GM12874 (cell line): ENCODE data around the gene ELFN1.

Source experiments
- TF ChIP-seq, protein P1 (sequence below): IDR thresholded peaks from 2 replicates; pipeline ENCODE4 v1.5.1; 2011; ENCODE audit warnings: low read depth, mild to moderate bottlenecking, control low read depth, low read length, moderate library complexity; ENCODE audit not compliant: insufficient read depth

The ELFN1 gene

DNA sequence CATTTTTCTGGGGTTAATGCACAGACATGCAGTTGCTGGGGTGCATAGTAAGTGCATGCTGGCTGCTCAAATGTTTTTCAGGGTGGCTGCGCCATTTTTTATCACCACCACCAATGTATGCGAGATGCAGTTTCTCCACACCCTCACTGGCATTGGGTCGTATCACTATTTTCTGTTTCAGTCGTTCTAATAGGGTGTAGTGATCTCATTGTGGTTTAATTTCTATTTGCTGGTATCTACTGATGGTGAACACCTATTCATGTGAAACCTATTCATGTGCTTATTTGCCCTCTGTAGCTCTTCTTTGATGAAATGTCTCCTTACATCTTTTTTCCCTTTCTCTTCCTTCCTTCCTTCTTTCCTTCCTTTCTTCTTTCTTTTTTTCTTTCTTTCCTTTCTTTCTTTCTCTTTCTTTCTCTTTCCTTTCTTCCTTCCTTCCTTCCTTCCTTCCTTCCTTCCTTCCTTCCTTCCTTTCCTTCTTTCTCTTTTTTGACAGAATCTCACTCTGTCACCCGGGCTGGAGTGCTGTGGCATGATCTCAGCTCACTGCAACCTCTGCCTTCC is 84.3 kb downstream of the ELFN1 start:
- TF ChIP-seq, protein P1, sequence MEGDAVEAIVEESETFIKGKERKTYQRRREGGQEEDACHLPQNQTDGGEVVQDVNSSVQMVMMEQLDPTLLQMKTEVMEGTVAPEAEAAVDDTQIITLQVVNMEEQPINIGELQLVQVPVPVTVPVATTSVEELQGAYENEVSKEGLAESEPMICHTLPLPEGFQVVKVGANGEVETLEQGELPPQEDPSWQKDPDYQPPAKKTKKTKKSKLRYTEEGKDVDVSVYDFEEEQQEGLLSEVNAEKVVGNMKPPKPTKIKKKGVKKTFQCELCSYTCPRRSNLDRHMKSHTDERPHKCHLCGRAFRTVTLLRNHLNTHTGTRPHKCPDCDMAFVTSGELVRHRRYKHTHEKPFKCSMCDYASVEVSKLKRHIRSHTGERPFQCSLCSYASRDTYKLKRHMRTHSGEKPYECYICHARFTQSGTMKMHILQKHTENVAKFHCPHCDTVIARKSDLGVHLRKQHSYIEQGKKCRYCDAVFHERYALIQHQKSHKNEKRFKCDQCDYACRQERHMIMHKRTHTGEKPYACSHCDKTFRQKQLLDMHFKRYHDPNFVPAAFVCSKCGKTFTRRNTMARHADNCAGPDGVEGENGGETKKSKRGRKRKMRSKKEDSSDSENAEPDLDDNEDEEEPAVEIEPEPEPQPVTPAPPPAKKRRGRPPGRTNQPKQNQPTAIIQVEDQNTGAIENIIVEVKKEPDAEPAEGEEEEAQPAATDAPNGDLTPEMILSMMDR, result no peak

DNA sequence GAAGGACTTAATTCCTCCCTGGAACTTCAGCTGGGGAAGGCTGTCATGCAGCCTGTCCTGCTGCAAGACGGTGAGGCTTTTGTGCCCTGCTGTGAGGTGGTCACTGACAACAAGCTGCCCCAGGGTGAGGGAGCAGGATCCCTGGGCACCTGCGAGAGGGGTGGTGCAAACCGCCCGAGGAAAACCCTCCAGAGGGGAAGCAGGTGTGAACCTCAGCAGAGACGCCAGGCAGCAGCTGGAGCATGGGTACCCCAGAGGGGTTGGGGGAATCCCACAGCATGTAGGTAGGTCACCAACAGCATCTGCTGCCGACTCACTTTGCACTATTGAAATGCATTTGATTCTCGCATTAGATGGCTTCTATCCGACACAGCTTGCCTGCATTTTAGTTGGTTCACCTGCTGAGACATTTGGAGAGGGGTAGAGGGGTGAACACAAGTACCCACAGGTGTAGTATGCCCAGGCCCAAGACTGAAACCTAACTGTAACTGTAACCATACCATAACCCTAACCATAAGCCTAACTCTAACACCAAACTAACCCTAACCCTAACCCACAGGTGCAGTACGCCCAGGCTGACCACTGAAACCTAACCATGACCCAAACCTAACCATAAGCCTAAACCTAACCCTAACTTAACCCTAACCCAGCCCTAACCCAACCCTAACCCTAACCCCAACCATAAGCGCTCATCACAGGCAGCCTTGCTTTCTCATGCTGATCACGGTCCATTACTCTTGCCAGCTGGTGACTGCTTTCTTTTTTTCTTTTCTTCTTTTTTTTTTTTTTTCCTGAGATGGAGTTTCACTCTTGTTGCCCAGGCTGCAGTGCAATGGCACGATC is 85.9 kb downstream of the ELFN1 start:
- TF ChIP-seq, protein P1, result no peak

DNA sequence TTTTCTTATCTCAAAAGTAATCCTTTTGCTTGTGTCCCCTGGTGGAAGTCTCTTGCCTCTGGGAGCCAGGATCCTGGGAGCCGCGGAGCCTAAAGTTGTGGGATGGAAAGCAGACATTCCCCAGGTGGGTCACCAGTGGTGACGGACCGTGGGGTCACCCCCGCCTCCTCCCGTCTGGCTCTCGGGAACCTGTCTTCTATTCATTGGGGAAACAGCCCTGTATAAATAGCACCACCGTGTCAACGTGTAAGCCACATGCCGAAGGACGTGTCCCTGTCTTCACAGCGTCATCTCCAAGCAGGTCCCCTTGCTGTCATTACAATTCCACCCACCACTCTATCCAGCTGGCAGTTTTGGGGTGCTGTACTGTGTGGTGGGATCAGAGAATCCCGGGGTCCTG is 87.5 kb downstream of the ELFN1 start:
- TF ChIP-seq, protein P1, result no peak

DNA sequence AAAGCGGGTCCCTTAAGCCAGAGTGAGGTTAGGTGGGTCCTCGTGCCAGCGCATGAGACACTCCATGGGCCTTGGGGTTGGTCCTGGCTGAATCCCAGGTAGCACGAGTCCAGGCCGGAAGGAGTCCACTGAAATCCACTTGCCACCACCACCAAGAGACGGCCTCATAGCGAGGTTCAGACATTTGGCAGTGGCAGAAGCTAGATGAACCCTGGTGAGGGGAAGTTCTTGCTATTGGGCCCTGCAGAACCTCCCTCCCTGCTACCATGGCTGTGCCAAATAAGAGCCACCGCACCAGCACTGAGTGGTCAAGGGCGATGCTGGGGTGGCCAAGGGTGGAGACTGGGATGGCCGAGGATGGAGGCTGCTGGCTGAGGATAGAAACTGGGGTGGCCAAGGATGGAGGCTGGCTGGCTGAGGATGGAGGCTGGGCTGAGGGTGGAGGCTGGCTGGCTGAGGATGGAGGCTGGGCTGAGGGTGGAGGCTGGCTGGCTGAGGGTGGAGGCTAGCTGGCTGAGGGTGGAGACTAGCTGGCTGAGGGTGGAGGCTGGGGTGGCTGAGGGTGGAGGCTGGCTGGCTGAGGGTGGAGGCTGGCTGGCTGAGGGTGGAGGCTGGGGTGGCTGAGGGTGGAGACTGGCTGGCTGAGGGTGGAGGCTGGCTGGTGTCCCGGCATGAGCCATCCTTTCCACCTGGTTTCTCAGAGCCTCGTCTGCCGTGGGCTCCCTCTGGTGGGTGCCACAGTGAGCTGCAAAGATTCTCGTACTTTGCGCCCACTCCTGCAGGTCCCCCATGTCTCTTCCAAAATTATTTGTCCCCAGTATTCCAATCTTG is 88.2 kb downstream of the ELFN1 start:
- TF ChIP-seq, protein P1, result peak; percentile 51

DNA sequence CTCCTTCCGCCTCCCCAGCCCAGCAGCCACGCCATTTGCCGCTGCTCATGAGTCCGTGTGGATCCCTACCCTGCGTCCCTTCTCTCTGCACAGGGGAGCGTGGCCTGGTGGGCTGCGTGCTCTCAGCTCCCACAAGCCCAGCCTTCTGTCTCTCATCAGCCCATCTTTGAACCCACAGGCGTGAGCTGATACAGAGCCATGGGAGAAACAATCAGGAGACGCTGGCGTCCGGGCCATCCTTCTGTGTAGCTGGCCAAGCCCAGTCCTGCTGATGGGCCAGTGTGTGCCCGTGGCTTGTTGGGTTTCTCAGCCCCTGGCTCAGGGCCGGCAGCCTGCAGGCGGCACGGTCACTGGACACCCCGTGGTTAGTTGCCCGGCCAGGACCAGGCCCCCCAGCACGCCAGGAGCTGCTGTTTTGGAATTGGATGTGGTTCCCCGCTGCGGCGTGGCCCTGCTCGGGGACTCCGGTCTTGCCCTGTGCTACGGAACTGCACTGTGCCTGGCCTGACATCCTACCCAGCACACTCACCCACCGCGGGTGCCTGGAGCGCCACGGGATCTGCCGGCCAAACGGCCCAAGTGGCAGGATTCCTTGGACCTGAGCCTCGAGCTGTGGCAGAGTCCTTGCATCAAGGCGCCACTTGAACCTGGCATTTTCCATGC is 88.9 kb downstream of the ELFN1 start:
- TF ChIP-seq, protein P1, result no peak

DNA sequence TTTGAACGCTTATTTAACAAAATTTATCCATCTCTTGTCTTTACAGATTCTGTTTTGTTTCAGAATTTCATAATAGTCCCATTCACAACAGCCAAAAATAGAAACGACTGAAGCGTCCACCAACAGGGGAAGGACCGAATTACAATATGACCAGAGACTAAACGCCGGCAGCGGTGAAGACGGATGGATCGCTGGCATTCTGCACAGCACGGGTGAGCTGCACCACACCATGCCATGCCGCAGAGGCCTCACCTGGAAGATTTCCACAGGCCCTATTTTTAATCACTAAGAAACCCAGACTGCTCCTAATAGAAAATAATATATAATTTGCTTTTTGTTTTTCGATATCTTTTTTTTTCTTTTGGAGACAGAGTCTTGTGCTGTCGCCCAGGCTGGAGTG is 91.0 kb downstream of the ELFN1 start:
- TF ChIP-seq, protein P1, result no peak

DNA sequence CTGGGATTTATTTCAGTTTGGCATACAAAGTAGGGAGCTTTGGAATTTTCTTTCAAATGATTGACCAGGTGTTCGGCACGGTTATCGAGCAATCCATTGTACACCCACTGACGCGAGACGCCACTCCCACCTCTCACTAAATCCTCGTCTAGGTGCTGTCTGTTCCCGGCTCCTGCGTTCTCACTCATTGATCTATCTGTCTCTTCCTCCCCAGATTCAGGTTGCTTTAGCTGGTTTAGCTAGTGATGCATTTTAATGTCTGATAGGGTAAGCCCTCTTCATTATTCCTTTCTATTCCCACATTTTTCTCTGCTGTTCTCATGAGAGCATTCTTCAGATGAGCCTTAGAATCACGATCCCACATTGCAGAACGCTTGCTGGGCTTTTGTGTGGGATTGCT is 91.7 kb downstream of the ELFN1 start:
- TF ChIP-seq, protein P1, result no peak
